CD14-positive monocyte (primary cell): ENCODE results near the gene ITGB2. TPM values are rescaled to one million over a fixed set of nuclear protein-coding genes. Genes with fewer than 3 reads are reported as not detected.

Experiments used
- DNase-seq, 3 donors: peaks; one replicate each; pipeline ENCODE4 v3.0.0-alpha.2; 2011 to 2022
- H2AFZ ChIP-seq: 2 replicates; pipeline ENCODE4 v1.6.0; 2012; ENCODE audit warnings: mild to moderate bottlenecking, low read depth, low read length, inconsistent platforms; ENCODE audit not compliant: insufficient read depth, poor library complexity, severe bottlenecking
- H3K27ac ChIP-seq, 2 donors: 1 replicate in 1 of 2; 2 replicates in 1 of 2; pipeline ENCODE4 v1.5.1; 2012 to 2013; ENCODE audit warnings: low read length in 2 of 2, control low read depth in 1 of 2, inconsistent platforms in 1 of 2, low read depth in 1 of 2, mild to moderate bottlenecking in 1 of 2
- H3K27me3 ChIP-seq, 2 donors: one replicate each; pipeline versions ENCODE4 v1.6.0 to v1.6.1; 2011 to 2013; ENCODE audit warnings: low read length in 2 of 2; ENCODE audit not compliant: control insufficient read depth in 2 of 2, insufficient read depth in 2 of 2
- H3K36me3 ChIP-seq, 2 donors: replicated peaks in 1 of 2; 1 replicate in 1 of 2; 2 replicates in 1 of 2; pipeline versions ENCODE4 v1.5.1 to v1.6.1; 2012 to 2013; ENCODE audit warnings: low read length in 2 of 2, control low read depth in 1 of 2, inconsistent platforms in 1 of 2, mild to moderate bottlenecking in 1 of 2; ENCODE audit not compliant: insufficient read depth in 2 of 2, control insufficient read depth in 1 of 2
- H3K4me1 ChIP-seq, 2 donors: 1 replicate in 1 of 2; 2 replicates in 1 of 2; pipeline versions ENCODE4 v1.5.1 to v1.6.1; 2012 to 2013; ENCODE audit warnings: low read length in 2 of 2, control low read depth in 1 of 2, inconsistent platforms in 1 of 2, mild to moderate bottlenecking in 1 of 2, moderate library complexity in 1 of 2; ENCODE audit not compliant: insufficient read depth in 2 of 2, control insufficient read depth in 1 of 2
- H3K4me2 ChIP-seq: replicated peaks from 2 replicates; pipeline ENCODE3; 2012; ENCODE audit warnings: low read length, moderate library complexity, mild to moderate bottlenecking; ENCODE audit not compliant: poor library complexity, severe bottlenecking; ENCODE audit errors: extremely low read depth
- H3K4me3 ChIP-seq, 3 experiments: fragments of 200-600 bp in 1 of 3; sonication (generic) in 1 of 3; replicated peaks in 1 of 3; 1 replicate in 2 of 3; 2 replicates in 1 of 3; pipeline ENCODE4 v1.5.1; 2011 to 2013; ENCODE audit warnings: low read length in 3 of 3, mild to moderate bottlenecking in 3 of 3, control low read depth in 2 of 3, low read depth in 2 of 3, inconsistent platforms in 1 of 3, moderate library complexity in 1 of 3
- H3K79me2 ChIP-seq: 2 replicates; pipeline ENCODE4 v1.6.0; 2012; ENCODE audit warnings: mild to moderate bottlenecking, control low read depth, inconsistent platforms, low read length, moderate library complexity; ENCODE audit not compliant: insufficient read depth
- H3K9ac ChIP-seq: 2 replicates; pipeline ENCODE4 v1.6.0; 2017; ENCODE audit warnings: low read length, mild to moderate bottlenecking; ENCODE audit not compliant: insufficient read depth, poor library complexity, severe bottlenecking
- H3K9me3 ChIP-seq, 2 donors: replicated peaks in 1 of 2; 1 replicate in 1 of 2; 2 replicates in 1 of 2; pipeline versions ENCODE4 v1.5.1 to v1.6.1; 2012 to 2013; ENCODE audit warnings: low read length in 2 of 2, control low read depth in 1 of 2; ENCODE audit not compliant: control insufficient read depth in 1 of 2, insufficient read depth in 1 of 2
- H4K20me1 ChIP-seq: 2 replicates; pipeline ENCODE4 v1.6.0; 2012; ENCODE audit warnings: mild to moderate bottlenecking, low read length, control low read depth, moderate library complexity; ENCODE audit not compliant: insufficient read depth
- H3K27ac Mint-ChIP-seq, 7 donors: one replicate each; pipeline ENCODE4 v1.8.0; 2020; ENCODE audit warnings: mild to moderate bottlenecking in 7 of 7, mixed read lengths in 7 of 7, moderate library complexity in 6 of 7, inconsistent platforms in 2 of 7
- H3K27me3 Mint-ChIP-seq, 3 donors: one replicate each; pipeline ENCODE4 v1.8.0; 2021 to 2022; ENCODE audit warnings: low read depth in 3 of 3, mild to moderate bottlenecking in 3 of 3, mixed read lengths in 3 of 3, moderate library complexity in 3 of 3, inconsistent platforms in 1 of 3
- H3K36me3 Mint-ChIP-seq, 2 donors: one replicate each; pipeline ENCODE4 v1.8.0; 2020; ENCODE audit warnings: mixed read lengths in 2 of 2, inconsistent platforms in 1 of 2, mild to moderate bottlenecking in 1 of 2
- H3K4me1 Mint-ChIP-seq: one replicate; pipeline ENCODE4 v1.8.0; 2020; ENCODE audit warnings: mild to moderate bottlenecking, mixed read lengths
- H3K4me3 Mint-ChIP-seq, 2 donors: one replicate each; pipeline ENCODE4 v1.8.0; 2020; ENCODE audit warnings: mild to moderate bottlenecking in 2 of 2, mixed read lengths in 2 of 2, moderate library complexity in 1 of 2
- H3K9me3 Mint-ChIP-seq, 7 donors: one replicate each; pipeline ENCODE4 v1.8.0; 2020 to 2022; ENCODE audit warnings: mixed read lengths in 7 of 7, mild to moderate bottlenecking in 6 of 7, moderate library complexity in 6 of 7, inconsistent platforms in 2 of 7
- WGBS: methylation state at CpG from one replicate; pipeline ENCODE4 v1.1.5; 2013; ENCODE audit warnings: missing lambda C conversion rate; ENCODE audit not compliant: insufficient coverage; 5-methylcytosine and 5-hydroxymethylcytosine counted together
- intact Hi-C, 2 donors: fragments of 100-400 bp; cut with micrococcal nuclease; formaldehyde crosslinking; loops; one replicate each; pipeline versions ENCODE4 v1.15.0 to v1.15.1; 2023
- polyA plus RNA-seq, 3 donors: library from polyadenylated mRNA; depleted of rRNA in 1 of 3; unstranded in 2 of 3; stranded (reverse) in 1 of 3; fragments of 300-500 nt in 2 of 3; fragments of >200 nt in 1 of 3; fragmentation: Illumina TruSeq in 2 of 3; gene quantifications; 1 replicate in 2 of 3; 2 replicates in 1 of 3; pipeline ENCODE4 v1.2.3, GENCODE V29; 2012 to 2021
- TF ChIP-seq, protein P1 (sequence below): fragments of 200-600 bp; IDR thresholded peaks from one replicate; pipeline ENCODE4 v1.8.0; 2022; ENCODE audit warnings: antibody characterized with exemption, mild to moderate bottlenecking

The ITGB2 gene
- polyA plus RNA-seq, 3 donors, result 1,470 to 1,628 (median 1,602) TPM

GRCh38 chr21:44919111-44919912 lies 1.4 kb downstream of the ITGB2 start:
- H3K4me1 Mint-ChIP-seq, result peaks cover 81% of the 10 kb centered on the region
- peaks cover 28 to 46% of the 10 kb centered on the region in 2 donors for H3K36me3 Mint-ChIP-seq
- H2AFZ ChIP-seq, result no peak overlapping the region
- TF ChIP-seq, protein P1, sequence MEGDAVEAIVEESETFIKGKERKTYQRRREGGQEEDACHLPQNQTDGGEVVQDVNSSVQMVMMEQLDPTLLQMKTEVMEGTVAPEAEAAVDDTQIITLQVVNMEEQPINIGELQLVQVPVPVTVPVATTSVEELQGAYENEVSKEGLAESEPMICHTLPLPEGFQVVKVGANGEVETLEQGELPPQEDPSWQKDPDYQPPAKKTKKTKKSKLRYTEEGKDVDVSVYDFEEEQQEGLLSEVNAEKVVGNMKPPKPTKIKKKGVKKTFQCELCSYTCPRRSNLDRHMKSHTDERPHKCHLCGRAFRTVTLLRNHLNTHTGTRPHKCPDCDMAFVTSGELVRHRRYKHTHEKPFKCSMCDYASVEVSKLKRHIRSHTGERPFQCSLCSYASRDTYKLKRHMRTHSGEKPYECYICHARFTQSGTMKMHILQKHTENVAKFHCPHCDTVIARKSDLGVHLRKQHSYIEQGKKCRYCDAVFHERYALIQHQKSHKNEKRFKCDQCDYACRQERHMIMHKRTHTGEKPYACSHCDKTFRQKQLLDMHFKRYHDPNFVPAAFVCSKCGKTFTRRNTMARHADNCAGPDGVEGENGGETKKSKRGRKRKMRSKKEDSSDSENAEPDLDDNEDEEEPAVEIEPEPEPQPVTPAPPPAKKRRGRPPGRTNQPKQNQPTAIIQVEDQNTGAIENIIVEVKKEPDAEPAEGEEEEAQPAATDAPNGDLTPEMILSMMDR, result no peak
- WGBS, result 0% methylated on average over 12 of the region's 26 CpGs
- peaks cover 0 to 2% (median 0%) of the 10 kb centered on the region in 7 donors for H3K9me3 Mint-ChIP-seq
- peaks cover 64% of the 10 kb centered on the region for H4K20me1 ChIP-seq
- H3K27ac ChIP-seq, result peak overlapping the region; percentile 65 to 87
- peak overlapping the region; percentile 60 to 99 (median 93) for H3K27ac Mint-ChIP-seq
- H3K4me3 Mint-ChIP-seq, result peak overlapping the region; percentile 96 to 100
- intact Hi-C loops, result loop anchor here in 1 of 2 donors (5.0 kb wide), 1 partner anchor 117 kb away; the partner anchor contains the start of gene UBE2G2
- peaks cover 100% of the 10 kb centered on the region for H3K79me2 ChIP-seq
- peaks cover 82 to 88% of the 10 kb centered on the region in 2 donors for H3K4me1 ChIP-seq
- H3K27me3 Mint-ChIP-seq, result no peaks in the 10 kb centered on the region
- peak overlapping the region; percentile 84 to 99 (median 98) for H3K4me3 ChIP-seq
- no peak for DNase-seq
- peaks cover 21 to 30% of the 10 kb centered on the region in 2 donors for H3K36me3 ChIP-seq
- H3K4me2 ChIP-seq, result peak overlapping the region; percentile 87
- H3K9ac ChIP-seq, result peak overlapping the region; percentile 80
- no peaks in the 10 kb centered on the region for H3K9me3 ChIP-seq
- H3K27me3 ChIP-seq, result no peaks in the 10 kb centered on the region

GRCh38 chr21:44918581-44919033 lies 2.1 kb downstream of the ITGB2 start:
- no peaks in the 10 kb centered on the region for H3K9me3 ChIP-seq
- Mint-ChIP-seq H3K27ac (peak overlapping the region; percentile 41 to 85 (median 72)), H3K9me3 (peaks cover 0 to 2% (median 0%) of the 10 kb centered on the region in 7 donors), H3K27me3 (peaks cover 0 to 2% (median 0%) of the 10 kb centered on the region in 3 donors), H3K4me3 (peak overlapping the region; percentile 88 to 96), H3K36me3 (peaks cover 28 to 44% of the 10 kb centered on the region in 2 donors), H3K4me1 (peaks cover 80% of the 10 kb centered on the region)
- peaks cover 82 to 88% of the 10 kb centered on the region in 2 donors for H3K4me1 ChIP-seq
- H3K27me3 ChIP-seq, result no peaks in the 10 kb centered on the region
- peaks cover 100% of the 10 kb centered on the region for H3K79me2 ChIP-seq
- H2AFZ ChIP-seq, result no peak overlapping the region
- intact Hi-C loops, result loop anchor here in 1 of 2 donors (5.0 kb wide), 1 partner anchor 116 kb away; the partner anchor contains the start of gene UBE2G2
- H4K20me1 ChIP-seq, result peaks cover 71% of the 10 kb centered on the region
- DNase-seq, result no peak
- H3K9ac ChIP-seq, result peak overlapping the region; percentile 80
- H3K27ac ChIP-seq, result peak overlapping the region; percentile 65 to 87
- peaks cover 21 to 30% of the 10 kb centered on the region in 2 donors for H3K36me3 ChIP-seq
- H3K4me2 ChIP-seq, result peak overlapping the region; percentile 87
- peak overlapping the region; percentile 84 to 99 (median 98) for H3K4me3 ChIP-seq
- TF ChIP-seq, protein P1, result no peak
- 55% methylated on average over 12 of the region's 13 CpGs for WGBS
